Measurements from ENCODE around the gene DDX20. TPM values are rescaled to one million over a fixed set of nuclear protein-coding genes. Genes with fewer than 3 reads are reported as not detected.
"Not testable (repeated sequence)": the region's sequence is repeated elsewhere in the genome, so short reads cannot be mapped to it uniquely, and the experiment has no call there.

The DDX20 gene
- total RNA-seq, 1 donor from 2014 or later: 13.2 TPM

GRCh38 chr1:111739925-111740765, 15.6 kb upstream of the DDX20 start:
- Histone ChIP-seq H3K27me3 (ENCODE audit: control insufficient read depth, insufficient read depth, low read length) (no peaks in the 10 kb centered on the region), H3K4me3 (ENCODE audit: low read depth, low read length) (peak overlapping the region; percentile 70), H3K36me3 (ENCODE audit: control insufficient read depth, insufficient read depth, low read length) (peaks cover 8% of the 10 kb centered on the region)
- FAIRE-seq (no peak), DNase-seq (ENCODE audit: low read depth) (peak; percentile 56)
- peak; percentile 5 for TF ChIP-seq CTCF (IDR thresholded peaks at IDR 0.05; ENCODE audit: insufficient read depth, low read length, severe bottlenecking)

- H3K27me3 ChIP-seq (ENCODE audit: control insufficient read depth, insufficient read depth, low read length); FAIRE-seq; H3K4me3 ChIP-seq (ENCODE audit: low read depth, low read length); DNase-seq (ENCODE audit: low read depth); H3K36me3 ChIP-seq (ENCODE audit: control insufficient read depth, insufficient read depth, low read length): not testable (repeated sequence)
Observed at GRCh38 chr1:111742292-111742691, 13.4 kb upstream of the DDX20 start.

- H3K27me3 ChIP-seq (ENCODE audit: control insufficient read depth, insufficient read depth, low read length): no peaks in the 10 kb centered on the region
- H3K36me3 ChIP-seq (ENCODE audit: control insufficient read depth, insufficient read depth, low read length): no peaks in the 10 kb centered on the region
- no peak for TF ChIP-seq CTCF (IDR thresholded peaks at IDR 0.05; ENCODE audit: insufficient read depth, low read length, severe bottlenecking)
- FAIRE-seq (no peak), DNase-seq (ENCODE audit: low read depth) (no peak)
- no peak overlapping the region for H3K4me3 ChIP-seq (ENCODE audit: low read depth, low read length)
Observed at GRCh38 chr1:111742938-111743549, 12.7 kb upstream of the DDX20 start.

GRCh38 chr1:111743679-111744101, 12.0 kb upstream of the DDX20 start:
- DNase-seq (ENCODE audit: low read depth): no peak
- Histone ChIP-seq H3K27me3 (ENCODE audit: control insufficient read depth, insufficient read depth, low read length) (no peaks in the 10 kb centered on the region), H3K36me3 (ENCODE audit: control insufficient read depth, insufficient read depth, low read length) (no peaks in the 10 kb centered on the region), H3K4me3 (ENCODE audit: low read depth, low read length) (no peak overlapping the region)
- no peak for FAIRE-seq
- TF ChIP-seq CTCF (IDR thresholded peaks at IDR 0.05; ENCODE audit: insufficient read depth, low read length, severe bottlenecking): no peak

- DNase-seq (ENCODE audit: low read depth): peak; percentile 50
- TF ChIP-seq CTCF (IDR thresholded peaks at IDR 0.05; ENCODE audit: insufficient read depth, low read length, severe bottlenecking): no peak
- FAIRE-seq: no peak
Observed at GRCh38 chr1:111745675-111746613, 9.8 kb upstream of the DDX20 start.

GRCh38 chr1:111746614-111746999, 9.1 kb upstream of the DDX20 start:
- DNase-seq (ENCODE audit: low read depth) (no peak), FAIRE-seq (no peak)
- no peak for TF ChIP-seq CTCF (IDR thresholded peaks at IDR 0.05; ENCODE audit: insufficient read depth, low read length, severe bottlenecking)
- H3K4me3 ChIP-seq (ENCODE audit: low read depth, low read length): no peak overlapping the region
- no peaks in the 10 kb centered on the region for H3K27me3 ChIP-seq (ENCODE audit: control insufficient read depth, insufficient read depth, low read length)
- no peaks in the 10 kb centered on the region for H3K36me3 ChIP-seq (ENCODE audit: control insufficient read depth, insufficient read depth, low read length)

More at GRCh38 chr1:111745675-111746613, 9.8 kb upstream of the DDX20 start:
- H3K27me3 ChIP-seq (ENCODE audit: control insufficient read depth, insufficient read depth, low read length): no peaks in the 10 kb centered on the region
- H3K4me3 ChIP-seq (ENCODE audit: low read depth, low read length): no peak overlapping the region
- H3K36me3 ChIP-seq (ENCODE audit: control insufficient read depth, insufficient read depth, low read length): no peaks in the 10 kb centered on the region

Data from bronchial epithelial cell (primary cell).